Neuronal stem cell (in vitro differentiated cells): ENCODE measurements around the gene FAM210A.

ENCODE experiments used
- DNase-seq: peaks from one replicate; pipeline ENCODE4 v3.0.0-alpha.2; 2013; ENCODE audit warnings: low spot score
- H2AFZ ChIP-seq: one replicate; pipeline ENCODE4 v1.6.1; 2013; ENCODE audit warnings: mild to moderate bottlenecking, low read length, inconsistent platforms
- H2AK5ac ChIP-seq: 2 replicates; pipeline ENCODE4 v1.6.1; 2013; ENCODE audit warnings: low read depth, mild to moderate bottlenecking, inconsistent platforms, low read length, moderate library complexity, mixed read lengths
- H2BK120ac ChIP-seq: 2 replicates; pipeline ENCODE4 v1.6.1; 2013; ENCODE audit warnings: low read depth, mild to moderate bottlenecking, inconsistent platforms, low read length, moderate library complexity, mixed read lengths
- H2BK12ac ChIP-seq: one replicate; pipeline ENCODE4 v1.6.1; 2013; ENCODE audit warnings: low read length, inconsistent platforms
- H2BK15ac ChIP-seq: 2 replicates; pipeline ENCODE4 v1.6.1; 2013; ENCODE audit warnings: mild to moderate bottlenecking, low read length, inconsistent platforms, mixed read lengths
- H2BK5ac ChIP-seq: one replicate; pipeline ENCODE4 v1.6.1; 2013; ENCODE audit warnings: inconsistent platforms, mild to moderate bottlenecking, low read length, moderate library complexity
- H3K14ac ChIP-seq: one replicate; pipeline ENCODE4 v1.6.1; 2013; ENCODE audit warnings: low read length, inconsistent platforms
- H3K18ac ChIP-seq: 2 replicates; pipeline ENCODE4 v1.6.1; 2013; ENCODE audit warnings: low read length, inconsistent platforms
- H3K23ac ChIP-seq: 2 replicates; pipeline ENCODE4 v1.6.1; 2013; ENCODE audit warnings: low read depth, mild to moderate bottlenecking, mixed read lengths, low read length, inconsistent platforms; ENCODE audit not compliant: poor library complexity
- H3K27ac ChIP-seq: replicated peaks from 3 replicates; pipeline ENCODE4 v1.5.1; 2013; ENCODE audit warnings: low read length, inconsistent platforms
- H3K27me3 ChIP-seq, 3 experiments: 2 replicates each; pipeline ENCODE4 v1.6.1; 2013; ENCODE audit warnings: low read length in 3 of 3, mild to moderate bottlenecking in 2 of 3, inconsistent platforms in 1 of 3, low read depth in 1 of 3, mixed read lengths in 1 of 3, moderate library complexity in 1 of 3; ENCODE audit not compliant: control insufficient read depth in 3 of 3, insufficient read depth in 3 of 3
- H3K36me3 ChIP-seq, 2 donors: replicated peaks in 1 of 2; 2 replicates each; pipeline ENCODE4 v1.6.1; 2013; ENCODE audit warnings: low read length in 2 of 2; ENCODE audit not compliant: control insufficient read depth in 2 of 2, insufficient read depth in 2 of 2
- H3K4ac ChIP-seq: 2 replicates; pipeline ENCODE4 v1.6.1; 2013; ENCODE audit warnings: inconsistent platforms, mild to moderate bottlenecking, low read length, moderate library complexity
- H3K4me1 ChIP-seq, 2 donors: 1 replicate in 1 of 2; 2 replicates in 1 of 2; pipeline ENCODE4 v1.6.1; 2013; ENCODE audit warnings: low read length in 2 of 2, low read depth in 1 of 2; ENCODE audit not compliant: control insufficient read depth in 2 of 2, insufficient read depth in 1 of 2
- H3K4me2 ChIP-seq: one replicate; pipeline ENCODE4 v1.6.1; 2013; ENCODE audit warnings: mild to moderate bottlenecking, low read length, inconsistent platforms; ENCODE audit not compliant: insufficient read depth, poor library complexity, severe bottlenecking
- H3K4me3 ChIP-seq, 2 donors: 2 replicates each; pipeline ENCODE4 v1.5.1; 2013; ENCODE audit warnings: low read length in 2 of 2, mild to moderate bottlenecking in 2 of 2, inconsistent platforms in 1 of 2, moderate library complexity in 1 of 2
- H3K79me1 ChIP-seq: one replicate; pipeline ENCODE4 v1.6.1; 2013; ENCODE audit warnings: low read depth, mild to moderate bottlenecking, inconsistent platforms, low read length, moderate library complexity
- H3K9ac ChIP-seq: one replicate; pipeline ENCODE4 v1.6.1; 2013; ENCODE audit warnings: mild to moderate bottlenecking, low read depth, low read length, inconsistent platforms; ENCODE audit not compliant: poor library complexity
- H3K9me3 ChIP-seq, 2 donors: replicated peaks in 1 of 2; 2 replicates each; pipeline versions ENCODE3 to v1.6.1; 2013; ENCODE audit warnings: low read length in 2 of 2, mild to moderate bottlenecking in 2 of 2, inconsistent platforms in 1 of 2, low read depth in 1 of 2, mixed read lengths in 1 of 2, moderate library complexity in 1 of 2; ENCODE audit not compliant: control insufficient read depth in 2 of 2, insufficient read depth in 1 of 2
- H4K8ac ChIP-seq: one replicate; pipeline ENCODE4 v1.6.1; 2013; ENCODE audit warnings: low read depth, mild to moderate bottlenecking, inconsistent platforms, low read length, moderate library complexity
- H4K91ac ChIP-seq: one replicate; pipeline ENCODE4 v1.6.1; 2013; ENCODE audit warnings: low read length, low read depth, mild to moderate bottlenecking, inconsistent platforms; ENCODE audit not compliant: poor library complexity
- WGBS, 2 donors: extraction: QIAGEN DNeasy Blood & Tissue Kit; methylation state at CpG; one replicate each; pipeline ENCODE4 v1.1.7; 2013; ENCODE audit warnings: missing lambda C conversion rate in 2 of 2, mixed read lengths in 1 of 2; ENCODE audit not compliant: insufficient read length in 2 of 2, insufficient replicate concordance in 1 of 2; ENCODE audit errors: extremely low coverage in 2 of 2; 5-methylcytosine and 5-hydroxymethylcytosine counted together

Gene FAM210A

DNA sequence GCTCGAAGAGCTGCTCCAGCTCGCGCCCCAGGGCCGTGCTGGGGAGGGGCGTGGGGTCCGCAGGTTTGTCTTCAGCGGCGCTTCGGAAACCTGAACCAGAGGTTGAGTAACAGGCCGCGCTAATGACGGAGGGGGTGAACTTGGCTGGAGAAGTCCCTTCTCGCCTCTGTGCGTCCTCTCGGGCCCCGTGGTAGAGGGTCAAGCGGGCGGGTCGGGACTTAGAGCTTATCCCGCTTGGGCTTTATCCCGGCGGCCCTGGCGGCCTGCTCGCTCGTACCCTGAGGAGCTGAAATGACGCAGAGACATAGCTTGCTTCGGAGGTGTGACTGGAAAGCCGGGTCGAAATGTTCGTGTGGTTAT is 594 bp upstream of the FAM210A start:
- no peak overlapping the region for H3K4ac ChIP-seq
- H3K4me1 ChIP-seq = peaks cover 2 to 3% of the 10 kb centered on the region in 2 donors
- no peak overlapping the region for H4K8ac ChIP-seq
- H2BK12ac ChIP-seq = no peak overlapping the region
- no peaks in the 10 kb centered on the region for H3K9me3 ChIP-seq
- peak overlapping the region; percentile 98 for H3K23ac ChIP-seq
- H3K36me3 ChIP-seq = peaks cover 0 to 19% of the 10 kb centered on the region in 2 donors
- peak overlapping the region; percentile 89 to 92 for H3K4me3 ChIP-seq
- peak overlapping the region; percentile 99 for H2AFZ ChIP-seq
- peak overlapping the region; percentile 49 for H3K27ac ChIP-seq
- H3K18ac ChIP-seq = peak overlapping the region; percentile 73
- peak overlapping the region; percentile 75 for H2BK5ac ChIP-seq
- H4K91ac ChIP-seq = no peak overlapping the region
- DNase-seq = no peak
- H3K27me3 ChIP-seq = no peaks in the 10 kb centered on the region
- peak overlapping the region; percentile 95 for H3K9ac ChIP-seq
- no peak overlapping the region for H3K14ac ChIP-seq
- H3K79me1 ChIP-seq = peaks cover 2% of the 10 kb centered on the region
- no peak overlapping the region for H2BK15ac ChIP-seq
- H2AK5ac ChIP-seq = no peak overlapping the region
- no CpG with 5 or more reads among the region's 30 CpGs for WGBS, 2 donors
- H3K4me2 ChIP-seq = peak overlapping the region; percentile 86
- H2BK120ac ChIP-seq = no peak overlapping the region

DNA sequence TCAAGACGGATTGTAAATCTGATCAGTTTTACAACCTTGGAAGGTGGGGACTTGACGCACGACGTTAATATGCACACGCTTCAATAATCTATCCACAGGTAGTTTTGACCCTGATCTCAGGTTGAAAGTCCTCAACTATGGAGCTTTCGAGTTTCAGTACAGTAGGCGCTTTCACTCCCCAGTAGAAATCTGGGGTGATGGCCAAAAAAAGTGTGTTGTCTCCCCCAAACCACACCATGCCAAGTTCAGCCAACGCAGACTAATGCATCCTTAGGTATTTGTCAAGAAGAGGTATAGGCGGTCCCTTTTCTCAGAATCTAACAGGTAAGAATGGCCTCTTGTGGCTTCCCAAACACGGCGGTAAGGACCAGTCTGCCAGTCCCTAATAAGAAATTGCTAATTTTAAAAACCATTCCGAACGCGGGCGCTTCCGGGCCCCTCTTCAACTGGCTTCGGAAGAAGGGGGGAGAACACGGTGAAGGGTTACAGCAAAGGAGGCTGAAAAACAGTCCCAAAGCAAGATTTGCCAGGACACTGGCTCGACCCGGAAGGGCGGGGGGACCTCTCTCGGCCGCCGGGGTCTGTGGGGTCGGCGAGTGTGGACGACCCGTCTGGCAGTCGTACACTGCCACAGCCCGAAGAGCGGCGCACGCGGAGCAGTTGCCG is 659 bp downstream of the FAM210A start:
- H4K91ac ChIP-seq = no peak overlapping the region
- H3K14ac ChIP-seq = peak overlapping the region; percentile 71
- no peak overlapping the region for H3K27ac ChIP-seq
- no peak overlapping the region for H4K8ac ChIP-seq
- H3K36me3 ChIP-seq = peaks cover 0 to 9% of the 10 kb centered on the region in 2 donors
- peak overlapping the region; percentile 89 to 92 for H3K4me3 ChIP-seq
- peak overlapping the region; percentile 52 for H3K18ac ChIP-seq
- peak overlapping the region; percentile 99 for H2AFZ ChIP-seq
- H3K23ac ChIP-seq = peak overlapping the region; percentile 98
- peak overlapping the region; percentile 71 for H3K4me2 ChIP-seq
- H2BK5ac ChIP-seq = no peak overlapping the region
- no peak overlapping the region for H2BK12ac ChIP-seq
- no peaks in the 10 kb centered on the region for H3K27me3 ChIP-seq
- H3K9ac ChIP-seq = peak overlapping the region; percentile 95
- peaks cover 2 to 3% of the 10 kb centered on the region in 2 donors for H3K4me1 ChIP-seq
- no peak overlapping the region for H2BK120ac ChIP-seq
- no peak for DNase-seq
- no peak overlapping the region for H3K4ac ChIP-seq
- no peak overlapping the region for H2AK5ac ChIP-seq
- peaks cover 2% of the 10 kb centered on the region for H3K79me1 ChIP-seq
- H2BK15ac ChIP-seq = no peak overlapping the region
- no peaks in the 10 kb centered on the region for H3K9me3 ChIP-seq
- WGBS, 2 donors = no CpG with 5 or more reads among the region's 35 CpGs

DNA sequence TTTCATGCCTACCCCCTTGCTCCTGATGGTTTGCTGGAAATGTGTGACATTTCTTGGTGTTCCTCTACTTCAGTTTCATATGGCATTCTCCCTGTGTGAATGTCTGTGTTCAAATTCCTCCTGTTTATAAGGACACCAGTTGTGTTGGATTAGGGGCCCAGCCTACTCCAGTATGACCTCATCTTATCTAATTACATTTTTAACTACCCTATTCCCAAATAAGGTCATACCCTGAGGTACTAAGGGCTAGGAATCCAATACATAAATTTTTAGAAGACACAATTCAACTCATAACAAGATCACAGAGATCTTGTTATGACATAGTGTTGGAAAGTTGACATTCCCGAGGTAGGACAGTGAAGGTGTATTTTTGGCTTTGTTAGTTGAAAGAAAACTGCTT is 5.5 kb downstream of the FAM210A start:
- peaks cover 0 to 6% of the 10 kb centered on the region in 2 donors for H3K9me3 ChIP-seq
- H2BK15ac ChIP-seq = no peak overlapping the region
- WGBS, 2 donors = no CpG with 5 or more reads among the region's 1 CpG
- DNase-seq = no peak
- H3K9ac ChIP-seq = no peak overlapping the region
- no peaks in the 10 kb centered on the region for H3K36me3 ChIP-seq
- H3K14ac ChIP-seq = no peak overlapping the region
- no peak overlapping the region for H4K91ac ChIP-seq
- no peak overlapping the region for H3K4ac ChIP-seq
- no peak overlapping the region for H2AFZ ChIP-seq
- H3K23ac ChIP-seq = no peak overlapping the region
- H2BK5ac ChIP-seq = no peak overlapping the region
- H4K8ac ChIP-seq = no peak overlapping the region
- H3K18ac ChIP-seq = no peak overlapping the region
- H3K79me1 ChIP-seq = no peaks in the 10 kb centered on the region
- H2BK120ac ChIP-seq = no peak overlapping the region
- H3K4me1 ChIP-seq = peaks cover 2 to 3% of the 10 kb centered on the region in 2 donors
- H3K27me3 ChIP-seq = no peaks in the 10 kb centered on the region
- H3K4me3 ChIP-seq = no peak overlapping the region
- H3K4me2 ChIP-seq = no peak overlapping the region
- H3K27ac ChIP-seq = no peak overlapping the region
- H2AK5ac ChIP-seq = no peak overlapping the region
- H2BK12ac ChIP-seq = no peak overlapping the region

DNA sequence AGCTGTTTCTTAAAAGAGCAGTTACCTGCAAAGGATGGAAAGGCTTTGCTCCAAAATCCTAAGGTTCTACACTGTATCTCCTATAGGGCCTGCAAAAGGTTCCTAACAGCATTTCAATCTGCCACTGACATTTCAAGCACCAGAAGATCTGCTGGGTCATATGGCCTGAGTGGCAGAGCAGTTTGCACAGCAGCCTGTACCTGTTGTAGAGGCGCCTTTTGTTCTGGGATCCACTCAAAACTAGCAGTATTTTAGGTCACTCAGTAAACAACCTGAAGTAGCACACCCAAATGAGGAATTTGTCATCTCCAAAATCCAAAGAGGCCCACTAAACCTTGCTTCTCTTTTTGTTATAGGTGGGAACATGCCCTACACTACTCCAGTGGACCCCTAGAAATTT is 6.2 kb downstream of the FAM210A start:
- no peak overlapping the region for H3K4me3 ChIP-seq
- H3K23ac ChIP-seq = no peak overlapping the region

More for the DNA sequence above, 6.2 kb downstream of the FAM210A start:
- Histone ChIP-seq H3K4me2 (no peak overlapping the region), H3K14ac (no peak overlapping the region), H3K27ac (no peak overlapping the region), H4K8ac (no peak overlapping the region), H3K27me3 (no peaks in the 10 kb centered on the region), H3K79me1 (no peaks in the 10 kb centered on the region), H2AFZ (no peak overlapping the region), H3K4me1 (no peaks in the 10 kb centered on the region), H2AK5ac (no peak overlapping the region), H2BK5ac (no peak overlapping the region), H3K9ac (no peak overlapping the region), H2BK15ac (no peak overlapping the region), H3K18ac (no peak overlapping the region), H3K9me3 (peaks cover 0 to 6% of the 10 kb centered on the region in 2 donors), H2BK12ac (no peak overlapping the region), H3K4ac (no peak overlapping the region), H3K36me3 (no peaks in the 10 kb centered on the region), H4K91ac (no peak overlapping the region), H2BK120ac (no peak overlapping the region)
- DNase-seq = no peak
- no CpG with 5 or more reads among the region's 1 CpG for WGBS, 2 donors
